HG03575 (cell line): Measurements from ENCODE around the gene C1orf141.
"Not testable (repeated sequence)": the region's sequence is repeated elsewhere in the genome, so short reads cannot be mapped to it uniquely, and the experiment has no call there.

ENCODE experiments used
- ATAC-seq: cut with Tn5 transposase; IDR thresholded peaks from one replicate; pipeline ENCODE4 v1.9.1; 2021; ENCODE audit not compliant: unreplicated experiment, insufficient number of reproducible peaks, low FRiP score; ENCODE audit errors: extremely low read depth

The C1orf141 gene

GRCh38 chr1:67146101-67146500, 11.3 kb upstream of the C1orf141 start:
- no peak for ATAC-seq

- no peak for ATAC-seq
These were observed 9.9 kb upstream of the C1orf141 start for GRCh38 chr1:67144696-67145095.

- ATAC-seq, result no peak
These were observed 9.2 kb upstream of the C1orf141 start for GRCh38 chr1:67143966-67144365.

GRCh38 chr1:67142931-67143330, 8.2 kb upstream of the C1orf141 start:
- ATAC-seq, result no peak

- ATAC-seq, result not testable (repeated sequence)
These were observed 7.1 kb upstream of the C1orf141 start for GRCh38 chr1:67141832-67142231.

- ATAC-seq, result no peak
These were observed 5.7 kb upstream of the C1orf141 start for GRCh38 chr1:67140460-67140859.

- no peak for ATAC-seq
These were observed 4.2 kb upstream of the C1orf141 start for GRCh38 chr1:67138813-67139499.

- ATAC-seq, result no peak
These were observed 2.6 kb upstream of the C1orf141 start for GRCh38 chr1:67137307-67137753.

GRCh38 chr1:67135354-67135753, 584 bp upstream of the C1orf141 start:
- ATAC-seq, result no peak

GRCh38 chr1:67133177-67133576, 1.6 kb downstream of the C1orf141 start:
- no peak for ATAC-seq

- no peak for ATAC-seq
These were observed 4.1 kb downstream of the C1orf141 start for GRCh38 chr1:67130673-67131072.

GRCh38 chr1:67126974-67127373, 7.8 kb downstream of the C1orf141 start:
- ATAC-seq, result no peak

- ATAC-seq, result no peak
These were observed 8.5 kb downstream of the C1orf141 start for GRCh38 chr1:67126111-67126746.

- no peak for ATAC-seq
These were observed 10.3 kb downstream of the C1orf141 start for GRCh38 chr1:67124455-67124854.

GRCh38 chr1:67120855-67121619, 13.7 kb downstream of the C1orf141 start:
- no peak for ATAC-seq

GRCh38 chr1:67118646-67119045, 16.1 kb downstream of the C1orf141 start:
- ATAC-seq, result no peak

GRCh38 chr1:67118191-67118590, 16.6 kb downstream of the C1orf141 start:
- ATAC-seq, result no peak

GRCh38 chr1:67114162-67114561, 20.6 kb downstream of the C1orf141 start:
- no peak for ATAC-seq

GRCh38 chr1:67110352-67110751, 24.4 kb downstream of the C1orf141 start:
- ATAC-seq, result peak; percentile 32

- ATAC-seq, result no peak
These were observed 29.3 kb downstream of the C1orf141 start for GRCh38 chr1:67105508-67105907.
